ENCODE measurements around the gene PCGF2.

GRCh38 chr17:38727736-38728135 is 20.4 kb downstream of the PCGF2 start:
- TF ChIP-seq ZNF565 (CRISPR knock-in tag; conservative IDR thresholded peaks at IDR 0.05; ENCODE audit: low read depth) (no peak), ZFP3 (CRISPR knock-in tag; IDR thresholded peaks at IDR 0.05) (no peak), TSHZ2 (CRISPR knock-in tag; IDR thresholded peaks at IDR 0.05) (no peak), PPARA (CRISPR knock-in tag; IDR thresholded peaks at IDR 0.05; ENCODE audit: borderline replicate concordance) (no peak), PATZ1 (CRISPR knock-in tag; IDR thresholded peaks at IDR 0.05; ENCODE audit: borderline replicate concordance) (no peak), RARB (CRISPR knock-in tag; IDR thresholded peaks at IDR 0.05) (no peak), TCF4 (CRISPR knock-in tag; IDR thresholded peaks at IDR 0.05; ENCODE audit: borderline replicate concordance) (no peak), ZFP30 (CRISPR knock-in tag; IDR thresholded peaks at IDR 0.05) (no peak), ARNTL (CRISPR knock-in tag; IDR thresholded peaks at IDR 0.05; ENCODE audit: borderline replicate concordance, low read depth) (no peak)

Measured in SK-N-SH treated with all-trans-retinoic acid at 6 μM for 48 hours (cell line).